Measurements from ENCODE around the gene FXR1. TPM values are rescaled to one million over a fixed set of nuclear protein-coding genes. Genes with fewer than 3 reads are reported as not detected.
A peak's percentile ranks its signal among the peaks of the same experiment; 100 is the strongest.
"Not testable (repeated sequence)": the region's sequence is repeated elsewhere in the genome, so short reads cannot be mapped to it uniquely, and the experiment has no call there.

FXR1 gene
- total RNA-seq, result 126 and 139 TPM in 2 replicates

- DNase-seq (ENCODE audit: low read depth in 2 of 2), result peak; percentile 68 to 82
These were observed at the start of gene FXR1 for GRCh38 chr3:180912304-180913296. FXR1 (plus strand) TSS chr3:180912670; CDS start chr3:180912686, 16 bp downstream.

GRCh38 chr3:180870008-180870699, 42.3 kb upstream of the FXR1 start:
- DNase-seq (ENCODE audit: low read depth in 2 of 2), result peak; percentile 2 to 7

- no peak for DNase-seq (ENCODE audit: low read depth in 2 of 2)
These were observed 40.6 kb upstream of the FXR1 start for GRCh38 chr3:180871901-180872300.

- not testable (repeated sequence) for DNase-seq (ENCODE audit: low read depth in 2 of 2)
These were observed 40.0 kb upstream of the FXR1 start for GRCh38 chr3:180872430-180872829.

- DNase-seq (ENCODE audit: low read depth in 2 of 2), result no peak
These were observed 37.3 kb upstream of the FXR1 start for GRCh38 chr3:180875124-180875698.

- DNase-seq (ENCODE audit: low read depth in 2 of 2), result no peak
These were observed 31.2 kb upstream of the FXR1 start for GRCh38 chr3:180881065-180881801.

- no peak for DNase-seq (ENCODE audit: low read depth in 2 of 2)
These were observed 30.4 kb upstream of the FXR1 start for GRCh38 chr3:180882115-180882514.

GRCh38 chr3:180888992-180889560, 23.4 kb upstream of the FXR1 start:
- DNase-seq (ENCODE audit: low read depth in 2 of 2), result no peak

- no peak for DNase-seq (ENCODE audit: low read depth in 2 of 2)
These were observed 13.9 kb upstream of the FXR1 start for GRCh38 chr3:180898572-180898971.

- no peak for DNase-seq (ENCODE audit: low read depth in 2 of 2)
These were observed 2.9 kb upstream of the FXR1 start for GRCh38 chr3:180909369-180910127.

GRCh38 chr3:180910823-180911222, 1.6 kb upstream of the FXR1 start:
- no peak for DNase-seq (ENCODE audit: low read depth in 2 of 2)

GRCh38 chr3:180911876-180912303, 580 bp upstream of the FXR1 start:
- no peak for DNase-seq (ENCODE audit: low read depth in 2 of 2)

- DNase-seq (ENCODE audit: low read depth in 2 of 2), result peak in 1 of 2 donors; percentile 5
These were observed 1.3 kb downstream of the FXR1 start for GRCh38 chr3:180913581-180914404.

- no peak for DNase-seq (ENCODE audit: low read depth in 2 of 2)
These were observed 6.1 kb downstream of the FXR1 start for GRCh38 chr3:180918542-180918941.

- DNase-seq (ENCODE audit: low read depth in 2 of 2), result no peak
These were observed 9.8 kb downstream of the FXR1 start for GRCh38 chr3:180922242-180922641.

GRCh38 chr3:180923561-180923960, 11.1 kb downstream of the FXR1 start:
- DNase-seq (ENCODE audit: low read depth in 2 of 2), result no peak

- no peak for DNase-seq (ENCODE audit: low read depth in 2 of 2)
These were observed 14.1 kb downstream of the FXR1 start for GRCh38 chr3:180926526-180926925.

- DNase-seq (ENCODE audit: low read depth in 2 of 2), result no peak
These were observed 16.9 kb downstream of the FXR1 start for GRCh38 chr3:180929376-180929775.

- DNase-seq (ENCODE audit: low read depth in 2 of 2), result no peak
These were observed 18.1 kb downstream of the FXR1 start for GRCh38 chr3:180930526-180930925.
